ENCODE measurements around the gene UBE3C.

UBE3C gene

GRCh38 chr7:157220916-157221569 is 82.3 kb downstream of the UBE3C start:
- no peaks in the 10 kb centered on the region for H3K27me3 ChIP-seq (ENCODE audit: control insufficient read depth, insufficient read depth, low read length)
- H3K9me3 ChIP-seq (ENCODE audit: control insufficient read depth, low read length) = no peaks in the 10 kb centered on the region
- H2AFZ ChIP-seq = no peak overlapping the region
- no peaks in the 10 kb centered on the region for H3K36me3 ChIP-seq (ENCODE audit: control insufficient read depth, insufficient read depth, low read length)
- no peaks in the 10 kb centered on the region for H3K4me1 ChIP-seq
- H3K27ac ChIP-seq = no peak overlapping the region
- no peak for TF ChIP-seq CTCF (IDR thresholded peaks at IDR 0.05)
- H3K4me3 ChIP-seq (ENCODE audit: low read depth, low read length) = no peak overlapping the region
- no peaks in the 10 kb centered on the region for H3K79me2 ChIP-seq
- H3K4me2 ChIP-seq (ENCODE audit: low read length) = no peak overlapping the region
- H3K9ac ChIP-seq = no peak overlapping the region

DNA sequence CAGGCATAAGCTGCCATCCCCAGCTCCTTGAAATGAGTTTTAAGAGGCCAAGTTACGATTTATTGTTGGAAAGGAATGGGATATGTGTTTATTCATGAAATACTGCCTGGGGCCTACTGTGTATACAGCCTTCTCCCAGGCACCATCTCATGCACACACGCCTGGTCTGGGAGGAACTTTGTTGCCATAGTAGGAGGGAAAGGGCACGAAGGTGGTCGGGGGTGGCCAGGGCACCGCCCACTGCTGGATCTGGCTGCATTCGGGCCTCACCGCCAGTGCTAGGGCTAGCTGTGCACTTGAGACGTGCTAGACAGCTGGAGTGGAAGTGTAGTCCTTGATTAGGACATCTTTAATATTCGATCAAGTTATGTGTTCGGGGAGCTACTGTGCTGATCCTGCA is 84.0 kb downstream of the UBE3C start:
- Histone ChIP-seq H3K79me2 (no peaks in the 10 kb centered on the region), H3K9ac (no peak overlapping the region), H3K4me1 (no peaks in the 10 kb centered on the region), H3K27ac (no peak overlapping the region), H3K36me3 (ENCODE audit: control insufficient read depth, insufficient read depth, low read length) (no peaks in the 10 kb centered on the region), H2AFZ (no peak overlapping the region), H3K9me3 (ENCODE audit: control insufficient read depth, low read length) (no peaks in the 10 kb centered on the region), H3K4me3 (ENCODE audit: low read depth, low read length) (no peak overlapping the region), H3K27me3 (ENCODE audit: control insufficient read depth, insufficient read depth, low read length) (no peaks in the 10 kb centered on the region), H3K4me2 (ENCODE audit: low read length) (no peak overlapping the region)
- TF ChIP-seq CTCF (IDR thresholded peaks at IDR 0.05) = no peak

- no peak for TF ChIP-seq CTCF (IDR thresholded peaks at IDR 0.05)
Observed at GRCh38 chr7:157224627-157225026, 85.9 kb downstream of the UBE3C start.

GRCh38 chr7:157228864-157229422 is 90.2 kb downstream of the UBE3C start:
- no peak overlapping the region for H3K9ac ChIP-seq
- TF ChIP-seq CTCF (IDR thresholded peaks at IDR 0.05) = no peak
- no peaks in the 10 kb centered on the region for H3K4me1 ChIP-seq
- H3K4me3 ChIP-seq (ENCODE audit: low read depth, low read length) = no peak overlapping the region
- no peaks in the 10 kb centered on the region for H3K36me3 ChIP-seq (ENCODE audit: control insufficient read depth, insufficient read depth, low read length)
- H3K9me3 ChIP-seq (ENCODE audit: control insufficient read depth, low read length) = no peaks in the 10 kb centered on the region
- H2AFZ ChIP-seq = no peak overlapping the region
- H3K79me2 ChIP-seq = no peaks in the 10 kb centered on the region
- H3K27ac ChIP-seq = no peak overlapping the region
- no peak overlapping the region for H3K4me2 ChIP-seq (ENCODE audit: low read length)
- H3K27me3 ChIP-seq (ENCODE audit: control insufficient read depth, insufficient read depth, low read length) = no peaks in the 10 kb centered on the region

More at GRCh38 chr7:157224627-157225026, 85.9 kb downstream of the UBE3C start:
- H3K27me3 ChIP-seq (ENCODE audit: control insufficient read depth, insufficient read depth, low read length) = no peaks in the 10 kb centered on the region
- no peaks in the 10 kb centered on the region for H3K9me3 ChIP-seq (ENCODE audit: control insufficient read depth, low read length)
- no peak overlapping the region for H3K4me2 ChIP-seq (ENCODE audit: low read length)
- H2AFZ ChIP-seq = no peak overlapping the region
- no peaks in the 10 kb centered on the region for H3K79me2 ChIP-seq
- no peak overlapping the region for H3K27ac ChIP-seq
- H3K9ac ChIP-seq = no peak overlapping the region
- no peak overlapping the region for H3K4me3 ChIP-seq (ENCODE audit: low read depth, low read length)
- no peaks in the 10 kb centered on the region for H3K4me1 ChIP-seq
- no peaks in the 10 kb centered on the region for H3K36me3 ChIP-seq (ENCODE audit: control insufficient read depth, insufficient read depth, low read length)

GRCh38 chr7:157233677-157234076 is 95.0 kb downstream of the UBE3C start:
- Histone ChIP-seq H3K27me3 (ENCODE audit: control insufficient read depth, insufficient read depth, low read length) (no peaks in the 10 kb centered on the region), H3K27ac (no peak overlapping the region), H3K36me3 (ENCODE audit: control insufficient read depth, insufficient read depth, low read length) (no peaks in the 10 kb centered on the region), H3K79me2 (peaks cover 3% of the 10 kb centered on the region), H3K9me3 (ENCODE audit: control insufficient read depth, low read length) (no peaks in the 10 kb centered on the region), H3K4me3 (ENCODE audit: low read depth, low read length) (no peak overlapping the region), H3K4me2 (ENCODE audit: low read length) (no peak overlapping the region), H3K9ac (no peak overlapping the region), H3K4me1 (no peaks in the 10 kb centered on the region), H2AFZ (no peak overlapping the region)
- TF ChIP-seq CTCF (IDR thresholded peaks at IDR 0.05) = no peak

All from parathyroid adenoma (tissue), 2 donors.